NCI-H226 (cell line): ENCODE measurements around the gene ERCC5.

ENCODE experiments used
- DNase-seq: peaks from one replicate; pipeline ENCODE4 v3.0.0-alpha.2; 2015

Gene ERCC5

DNA sequence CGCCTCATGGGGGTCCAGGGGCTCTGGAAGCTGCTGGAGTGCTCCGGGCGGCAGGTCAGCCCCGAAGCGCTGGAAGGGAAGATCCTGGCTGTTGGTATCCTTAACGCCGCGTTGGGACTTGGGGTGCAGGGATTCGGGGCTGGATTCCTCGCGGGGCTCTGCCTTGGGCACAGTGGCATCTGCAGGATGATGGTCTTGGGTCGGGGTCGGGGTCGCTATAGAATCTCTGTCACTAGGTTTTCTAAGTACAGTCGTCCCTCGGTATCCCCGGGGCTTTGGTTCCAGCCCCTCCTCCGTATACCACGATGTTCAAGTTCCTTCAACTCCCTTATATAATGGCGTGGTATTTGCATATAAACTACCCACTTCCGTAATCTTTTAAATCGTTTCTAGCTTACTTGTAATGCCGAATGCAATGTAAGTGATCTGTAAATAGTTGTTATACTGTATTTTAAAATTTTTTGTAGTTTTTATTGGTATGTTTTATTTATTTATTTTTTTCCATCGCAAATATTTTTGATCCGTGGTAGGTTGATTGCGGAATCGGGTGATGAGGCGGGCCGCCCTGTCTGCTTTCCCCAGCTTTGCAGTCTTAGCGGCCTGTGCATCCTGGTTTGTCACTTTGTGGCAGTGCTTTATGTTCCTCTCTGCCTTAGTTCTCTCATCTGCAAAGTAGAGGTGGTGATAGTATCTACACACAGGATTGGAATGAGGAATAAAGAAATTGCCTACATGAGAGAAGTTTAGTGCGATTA lies 606 bp downstream of the ERCC5 start:
- no peak for DNase-seq

DNA sequence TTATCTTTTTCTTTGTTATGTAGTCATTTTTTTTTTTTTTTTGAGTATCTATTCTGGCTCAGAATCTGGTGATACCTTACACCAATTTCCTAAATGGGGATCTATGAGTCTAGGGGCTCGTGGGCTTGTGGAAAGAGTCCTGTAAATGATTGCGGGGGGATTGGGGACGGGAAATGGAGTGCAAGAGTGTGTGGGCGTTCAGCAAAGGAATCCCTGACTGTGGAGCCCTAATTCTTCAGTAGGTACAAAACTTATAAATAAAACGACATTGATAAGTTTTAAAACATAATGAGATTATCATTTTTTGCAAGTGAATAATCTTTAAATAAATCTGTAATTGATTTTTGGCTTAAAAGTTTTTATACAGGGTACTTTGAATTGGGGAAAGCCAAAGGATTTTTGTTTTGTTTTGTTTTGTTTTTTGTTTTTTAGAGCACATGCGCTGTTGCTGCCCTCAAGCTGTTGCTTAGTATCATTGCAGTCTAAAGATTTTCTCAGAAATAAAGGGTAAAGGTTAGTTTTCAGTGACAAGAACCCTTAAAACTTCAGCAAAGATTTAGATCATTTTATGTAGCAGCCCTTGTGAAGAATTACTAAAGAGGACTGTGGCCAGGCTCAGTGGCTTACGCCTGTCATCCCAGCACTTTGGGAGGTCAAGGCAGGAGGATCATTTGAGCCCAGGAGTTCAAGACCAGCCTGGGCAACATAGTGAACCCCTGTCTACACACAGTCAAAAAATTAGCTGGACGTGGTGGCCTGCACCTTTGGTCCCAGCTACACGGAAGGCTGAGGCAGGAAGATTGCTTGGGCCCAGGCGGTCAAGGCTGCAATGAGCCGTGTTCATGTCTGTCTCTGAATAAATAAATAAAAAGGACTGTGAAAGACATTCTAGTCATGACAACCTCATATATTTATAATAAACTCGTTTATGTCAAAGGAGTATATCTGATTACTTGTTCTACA lies 1.7 kb downstream of the ERCC5 start:
- DNase-seq = no peak

DNA sequence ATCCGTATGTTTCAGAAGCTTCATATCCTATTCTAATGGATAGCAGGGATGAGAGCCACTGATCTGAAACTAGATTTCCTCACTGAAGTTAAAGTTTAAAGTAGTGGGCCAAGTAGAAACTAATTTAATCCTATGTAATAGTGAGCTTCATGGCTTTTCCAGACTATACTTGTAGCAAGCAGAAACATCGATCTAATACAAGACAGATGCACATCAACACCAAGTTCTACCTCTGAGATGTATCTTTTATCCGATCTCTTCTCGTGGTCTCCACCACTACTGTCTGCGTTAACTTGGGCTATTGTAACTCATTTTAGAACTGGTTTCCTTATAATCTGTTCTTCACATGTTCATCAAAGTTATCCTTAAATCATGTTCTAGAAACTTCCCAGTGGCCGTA lies 3.1 kb downstream of the ERCC5 start:
- DNase-seq = no peak

DNA sequence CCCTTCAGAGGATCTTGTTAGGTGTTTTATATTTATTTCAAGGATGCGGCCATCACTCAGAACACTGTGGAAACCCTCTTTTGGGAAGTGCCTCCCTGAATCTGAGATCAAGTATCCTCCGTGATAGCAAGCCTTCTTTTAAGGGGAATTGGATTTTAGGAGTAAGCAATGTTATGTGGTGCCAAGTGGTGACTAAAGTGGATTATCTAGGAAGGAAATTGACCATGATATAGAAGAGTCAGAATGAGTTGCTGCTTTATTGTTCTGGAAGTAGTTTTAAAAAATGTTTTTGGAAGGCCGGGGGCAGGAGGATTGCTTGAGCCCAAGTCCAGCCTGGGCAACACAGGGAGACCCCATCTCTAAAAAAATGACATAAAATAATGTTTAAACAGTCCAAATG lies 6.7 kb downstream of the ERCC5 start:
- DNase-seq = no peak

GRCh38 chr13:102854675-102855074 lies 8.8 kb downstream of the ERCC5 start:
- no peak for DNase-seq

- DNase-seq = no peak
These were observed 10.7 kb downstream of the ERCC5 start for GRCh38 chr13:102856557-102856956.

- no peak for DNase-seq
These were observed 16.9 kb downstream of the ERCC5 start for GRCh38 chr13:102862624-102863210.

DNA sequence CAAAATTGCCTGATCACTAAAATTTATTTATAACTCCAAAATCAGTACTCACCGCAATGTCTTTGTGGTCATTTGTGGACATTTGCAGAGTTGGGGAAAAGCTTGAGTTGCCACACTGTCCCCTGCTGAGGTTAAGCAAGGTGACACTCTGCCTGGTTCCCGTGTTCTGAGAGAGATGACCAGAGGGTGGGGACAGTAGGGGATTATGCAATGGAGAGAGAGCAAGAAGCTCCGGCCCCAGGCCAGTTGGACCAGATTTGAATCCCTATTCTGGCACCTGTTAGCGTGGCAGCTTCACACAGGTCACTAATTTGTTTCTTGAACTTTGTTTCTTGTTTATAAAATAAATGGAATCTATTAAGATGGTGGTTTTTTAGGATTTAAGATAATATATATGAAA lies 17.8 kb downstream of the ERCC5 start:
- DNase-seq = no peak

DNA sequence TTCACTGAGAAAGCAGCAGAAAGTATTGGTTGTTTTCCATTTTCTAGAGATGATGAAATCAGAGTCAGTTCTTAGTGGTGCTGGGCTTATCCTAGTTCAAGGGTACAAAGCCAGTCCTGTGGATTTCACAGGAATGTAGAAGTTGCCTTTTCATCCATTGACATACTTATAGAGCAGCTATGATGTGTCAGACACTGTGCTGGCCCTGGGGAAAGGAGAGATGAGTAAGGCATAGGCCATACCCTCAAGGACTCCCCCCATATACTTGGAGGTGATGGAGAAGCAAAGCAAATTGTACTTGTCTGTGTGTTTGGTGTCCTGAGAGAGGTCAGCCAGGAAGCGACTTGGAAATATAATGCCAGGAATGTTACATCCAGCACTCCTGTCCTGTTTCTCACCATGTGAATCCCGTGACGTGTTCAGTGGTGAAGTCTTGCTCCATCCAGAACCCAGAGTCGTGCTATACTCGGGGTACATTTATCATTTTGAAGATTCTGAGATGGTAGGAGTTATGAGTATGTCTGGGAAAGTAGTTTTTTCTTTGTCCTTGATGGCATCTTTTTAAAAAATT lies 22.6 kb downstream of the ERCC5 start:
- DNase-seq = no peak

- peak; percentile 36 for DNase-seq
These were observed 24.3 kb downstream of the ERCC5 start for GRCh38 chr13:102869948-102870676.

DNA sequence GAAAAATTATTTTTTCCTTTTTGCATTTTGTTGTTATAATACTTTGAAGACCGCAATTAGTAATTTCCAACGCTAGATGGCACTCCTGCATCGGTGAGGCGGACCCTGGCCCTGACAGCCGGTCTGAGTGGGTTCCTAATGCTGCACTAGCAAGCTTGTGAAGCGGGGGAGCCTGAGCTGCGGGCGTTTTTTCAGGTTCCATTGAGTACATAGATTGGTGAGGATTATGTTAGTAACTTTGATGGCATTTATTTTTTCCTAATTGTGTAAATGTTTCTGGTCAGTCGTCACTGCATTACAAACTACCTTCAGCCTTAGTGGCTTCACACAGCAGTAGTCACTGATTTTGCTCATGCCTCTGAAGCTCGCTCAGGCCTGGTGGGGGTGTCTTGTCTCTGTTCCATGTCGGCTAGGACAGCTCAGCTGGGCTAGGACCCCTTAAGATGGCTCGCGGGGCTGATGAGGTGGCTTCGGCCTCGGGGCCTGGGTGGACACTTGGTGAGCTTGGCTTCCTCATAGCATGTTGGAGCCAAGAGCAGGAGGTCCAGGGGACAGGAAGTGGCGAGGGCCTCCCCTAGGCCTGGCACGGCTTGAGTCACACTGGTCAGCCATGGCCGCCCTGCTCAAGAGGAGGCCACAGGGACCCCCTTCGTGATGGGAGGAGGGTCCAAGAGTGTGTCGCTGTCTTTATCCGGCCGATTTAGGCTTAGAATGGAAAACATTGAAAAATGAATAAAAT lies 25.0 kb downstream of the ERCC5 start:
- DNase-seq = peak; percentile 16

GRCh38 chr13:102872131-102872530 lies 26.3 kb downstream of the ERCC5 start:
- DNase-seq = no peak

GRCh38 chr13:102872531-102872930 lies 26.7 kb downstream of the ERCC5 start:
- no peak for DNase-seq

GRCh38 chr13:102873653-102874052 lies 27.8 kb downstream of the ERCC5 start:
- DNase-seq = peak; percentile 2

DNA sequence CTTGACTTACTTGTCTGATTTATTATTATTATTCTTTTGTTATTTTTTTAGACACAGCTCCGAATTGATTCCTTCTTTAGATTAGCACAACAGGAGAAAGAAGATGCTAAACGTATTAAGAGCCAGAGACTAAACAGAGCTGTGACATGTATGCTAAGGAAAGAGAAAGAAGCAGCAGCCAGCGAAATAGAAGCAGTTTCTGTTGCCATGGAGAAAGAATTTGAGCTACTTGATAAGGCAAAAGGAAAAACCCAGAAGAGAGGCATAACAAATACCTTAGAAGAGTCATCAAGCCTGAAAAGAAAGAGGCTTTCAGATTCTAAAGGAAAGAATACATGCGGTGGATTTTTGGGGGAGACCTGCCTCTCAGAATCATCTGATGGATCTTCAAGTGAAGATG lies 29.4 kb downstream of the ERCC5 start:
- no peak for DNase-seq

- peak; percentile 52 for DNase-seq
These were observed 31.5 kb downstream of the ERCC5 start for GRCh38 chr13:102877303-102877702.

DNA sequence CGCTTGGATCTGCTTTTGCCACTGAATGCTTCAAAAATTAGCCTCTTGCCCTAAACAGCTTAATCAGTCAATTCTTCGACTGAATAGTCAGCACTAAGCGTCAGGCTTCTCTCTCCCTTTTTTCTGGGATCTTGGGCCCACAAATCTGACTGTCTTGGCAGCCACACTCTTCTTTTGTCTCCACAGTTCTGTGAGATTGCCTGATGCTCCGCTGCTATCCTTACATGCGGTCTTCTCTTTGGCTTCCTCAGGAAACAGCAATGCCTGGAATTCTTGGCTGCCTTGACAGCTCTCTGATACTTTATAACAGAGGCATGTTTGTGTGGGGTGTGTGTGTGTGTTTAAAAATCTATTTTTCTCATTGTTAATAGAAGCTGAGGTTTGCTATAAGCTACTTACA lies 32.6 kb downstream of the ERCC5 start:
- DNase-seq = no peak

- DNase-seq = no peak
These were observed 34.1 kb downstream of the ERCC5 start for GRCh38 chr13:102879793-102880499.

GRCh38 chr13:102881819-102882686 lies 36.2 kb downstream of the ERCC5 start:
- no peak for DNase-seq

DNA sequence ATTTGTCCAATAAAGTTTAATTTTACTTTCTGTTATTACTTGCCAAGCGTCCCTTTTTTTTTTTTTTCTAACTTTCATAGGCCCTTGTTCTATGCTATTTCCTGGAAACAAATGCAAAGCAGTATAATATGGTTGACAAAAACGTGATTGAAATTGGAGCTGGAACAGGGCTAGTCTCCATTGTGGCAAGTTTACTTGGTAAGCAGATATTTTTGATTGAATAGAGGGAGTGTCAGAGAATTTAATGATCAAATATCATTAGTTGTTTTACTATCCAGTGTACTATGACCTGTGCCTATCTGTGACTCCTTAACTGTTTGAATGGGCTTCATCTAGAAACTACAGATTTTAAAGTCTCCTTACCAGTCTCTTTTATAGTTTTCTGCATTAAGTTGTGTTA lies 46.7 kb downstream of the ERCC5 start:
- no peak for DNase-seq
